HG02840 (cell line): ENCODE results near the gene PLAU.
"Not testable (repeated sequence)": the region's sequence is repeated elsewhere in the genome, so short reads cannot be mapped to it uniquely, and the experiment has no call there.

Source experiments
- ATAC-seq: cut with Tn5 transposase; IDR thresholded peaks from one replicate; pipeline ENCODE4 v1.9.1; 2021; ENCODE audit warnings: mild to moderate bottlenecking, moderate library complexity, moderate number of reproducible peaks; ENCODE audit not compliant: unreplicated experiment, low FRiP score

The PLAU gene

DNA sequence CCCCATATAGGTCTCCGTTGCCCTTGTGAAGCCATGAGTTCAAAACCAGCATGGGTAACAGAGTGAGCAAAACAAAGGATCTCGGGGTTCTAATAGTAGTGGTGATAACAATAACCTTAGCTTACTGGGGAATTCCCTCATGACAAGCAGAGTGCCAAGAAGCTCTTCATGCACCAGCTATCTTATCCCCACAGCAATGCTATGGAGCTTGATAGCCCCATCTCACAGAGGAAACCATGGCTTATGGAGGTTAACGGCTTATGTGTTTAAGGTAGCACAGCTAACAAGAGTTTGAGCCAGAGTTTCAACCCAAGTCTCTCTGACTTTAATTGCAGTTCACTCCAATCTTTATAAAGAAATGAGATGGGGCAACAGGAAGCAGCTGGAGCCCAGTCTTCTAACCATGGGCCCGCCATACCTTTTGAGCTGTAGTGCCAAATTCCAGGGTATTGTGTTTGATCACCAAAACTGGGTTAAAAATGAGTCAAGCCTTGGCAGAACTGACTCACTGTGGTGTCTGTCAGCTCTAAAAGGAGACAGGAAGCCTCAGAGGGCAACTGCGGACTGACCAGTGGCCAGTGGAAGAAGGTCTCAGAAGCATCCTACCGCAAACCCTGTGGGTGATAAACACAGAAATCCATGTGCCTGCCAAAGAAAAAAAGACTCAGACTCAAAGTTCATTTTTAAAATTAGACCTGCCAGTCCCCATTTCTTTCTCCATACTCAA, 16.5 kb upstream of the PLAU start:
- ATAC-seq, result no peak

DNA sequence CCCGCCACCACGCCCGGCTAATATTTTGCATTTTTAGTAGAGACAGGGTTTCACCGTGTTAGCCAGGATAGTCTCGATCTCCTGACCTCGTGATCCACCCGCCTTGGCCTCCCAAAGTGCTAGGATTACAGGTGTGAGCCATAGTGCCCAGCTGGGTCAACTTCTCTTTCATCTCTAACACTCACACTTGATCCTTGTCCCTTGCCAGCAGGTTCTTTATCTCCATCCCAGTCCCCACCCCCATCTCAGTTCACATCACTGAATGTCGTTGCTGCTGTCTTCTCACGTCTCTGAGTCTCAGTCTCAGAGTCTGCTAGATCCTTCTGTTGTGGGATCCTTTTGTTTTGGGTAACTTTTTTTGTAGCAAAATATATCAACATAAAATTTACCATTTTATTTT, 15.6 kb upstream of the PLAU start:
- ATAC-seq, result not testable (repeated sequence)

DNA sequence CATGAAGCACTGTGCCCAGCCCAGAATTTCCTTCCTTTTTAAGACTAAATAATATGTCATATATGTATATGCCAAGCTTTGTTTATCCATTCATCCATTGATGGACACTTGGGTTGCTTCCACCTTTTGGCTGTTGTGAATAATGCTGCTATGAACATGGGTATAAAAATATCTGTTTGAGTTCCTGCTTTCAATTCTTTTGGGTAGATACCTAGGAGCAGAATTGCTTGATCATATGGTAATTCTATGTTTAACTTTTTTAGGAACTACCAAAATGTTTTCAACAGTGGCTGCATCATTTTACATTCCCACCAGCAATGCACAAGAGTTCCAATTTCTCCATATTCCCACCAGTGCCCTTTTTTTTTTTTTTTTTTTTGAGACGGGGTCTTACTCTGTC, 13.2 kb upstream of the PLAU start:
- no peak for ATAC-seq

DNA sequence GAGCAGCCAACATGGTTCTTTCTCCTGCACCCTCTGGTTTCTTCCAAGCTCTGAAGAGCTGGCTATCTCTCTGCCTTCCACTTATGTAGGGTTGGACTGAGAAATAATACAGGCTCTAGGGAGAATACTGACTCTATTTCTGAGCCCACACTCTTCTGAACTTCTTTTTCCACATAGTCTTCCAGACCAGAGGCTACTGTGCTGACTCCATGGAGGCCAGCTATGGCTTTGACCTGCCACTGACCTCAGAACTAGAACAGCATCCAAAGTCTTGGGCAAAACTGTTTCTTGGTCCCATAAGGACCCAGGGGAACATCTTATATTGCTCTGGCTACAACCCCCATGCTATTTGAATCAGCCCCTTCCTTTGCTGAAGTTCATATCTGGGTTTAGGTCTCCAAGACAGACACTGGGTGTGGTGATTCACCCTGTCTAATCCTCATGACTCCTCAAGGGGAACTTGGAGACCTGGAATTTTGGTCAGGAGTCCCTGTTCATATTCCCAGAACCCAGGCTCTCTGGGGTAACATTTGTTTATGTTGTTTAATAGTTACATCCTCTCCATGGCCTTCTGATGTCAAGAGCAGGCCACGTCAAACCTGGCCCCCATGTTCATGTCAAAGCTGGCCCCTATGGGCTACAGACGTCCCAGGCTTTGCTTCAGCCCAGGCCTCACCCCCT, 12.1 kb upstream of the PLAU start:
- ATAC-seq, result no peak

DNA sequence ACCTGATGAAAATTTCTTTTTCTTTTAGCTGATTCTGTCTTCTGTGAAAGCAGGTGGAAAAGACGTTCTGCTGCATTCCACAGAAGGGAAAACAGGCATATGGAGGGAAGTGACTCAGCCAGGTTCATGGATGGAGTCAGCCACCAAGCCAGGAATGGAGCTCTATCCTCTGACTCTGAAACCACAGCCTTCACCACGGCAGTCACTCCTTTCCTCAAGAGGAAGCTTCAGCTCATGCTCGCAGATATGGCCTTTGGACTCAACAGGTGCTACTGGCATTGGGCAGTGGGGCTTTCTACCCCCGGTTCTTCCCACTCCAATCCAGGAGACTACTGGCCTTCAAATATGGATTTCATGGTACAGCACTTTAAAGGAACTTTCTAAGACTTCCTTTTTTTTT, 11.5 kb upstream of the PLAU start:
- ATAC-seq, result no peak

DNA sequence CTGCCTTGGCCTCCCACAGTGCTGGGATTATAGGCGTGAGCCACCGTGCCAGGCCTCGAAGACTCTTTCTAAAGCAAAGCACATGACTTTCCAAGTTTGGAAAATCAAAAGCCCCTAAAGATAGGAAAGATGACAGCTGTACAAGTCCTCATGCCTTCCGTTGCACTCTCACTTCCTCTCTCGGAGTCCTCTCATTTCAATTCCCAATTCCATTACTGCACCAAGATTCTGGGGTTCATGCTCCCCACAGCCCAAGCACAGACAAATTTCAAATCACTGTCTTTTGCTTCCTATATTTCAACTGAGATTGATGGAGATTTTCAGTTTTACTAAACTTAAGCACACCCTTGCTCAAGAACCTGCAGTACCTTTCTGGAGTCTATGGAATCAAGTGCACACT, 10.9 kb upstream of the PLAU start:
- no peak for ATAC-seq

DNA sequence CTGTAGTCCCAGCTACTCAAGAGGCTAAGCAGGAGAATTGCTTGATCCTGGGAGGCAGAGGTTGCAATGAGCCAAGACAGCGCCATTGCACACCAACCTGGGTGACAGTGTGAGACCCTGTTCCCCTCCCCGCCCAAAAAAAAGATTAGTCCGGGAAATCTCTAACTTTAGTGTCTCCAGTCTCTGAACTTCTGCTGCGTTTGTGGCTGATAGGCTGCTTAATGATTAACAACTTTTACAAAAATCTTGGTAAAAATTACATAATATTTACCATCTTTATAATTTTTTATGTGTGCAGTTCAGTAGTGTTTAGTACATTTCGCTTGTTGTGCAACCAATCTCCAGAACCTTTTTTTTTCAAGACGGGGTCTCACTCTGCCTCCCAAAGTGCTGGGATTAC, 9.7 kb upstream of the PLAU start:
- ATAC-seq, result no peak

DNA sequence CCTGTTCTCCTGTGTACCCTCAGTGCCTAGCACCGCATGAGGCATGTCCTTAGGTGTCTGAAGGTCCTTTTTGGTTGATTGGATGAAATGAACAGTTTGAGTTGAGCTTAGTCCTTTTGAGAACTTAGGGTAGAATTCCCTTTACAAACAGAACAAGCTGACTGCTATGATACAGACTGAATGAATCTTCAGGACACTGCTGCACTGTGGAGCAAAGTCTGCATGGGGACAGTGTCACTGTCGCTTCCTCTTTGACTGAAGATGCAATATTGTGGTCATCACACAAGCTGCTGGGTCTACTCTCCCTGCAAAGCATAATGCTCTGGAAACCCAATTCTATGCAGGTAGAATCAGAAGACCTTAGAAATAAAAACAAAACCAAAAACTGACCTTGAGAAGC, 8.6 kb upstream of the PLAU start:
- no peak for ATAC-seq

DNA sequence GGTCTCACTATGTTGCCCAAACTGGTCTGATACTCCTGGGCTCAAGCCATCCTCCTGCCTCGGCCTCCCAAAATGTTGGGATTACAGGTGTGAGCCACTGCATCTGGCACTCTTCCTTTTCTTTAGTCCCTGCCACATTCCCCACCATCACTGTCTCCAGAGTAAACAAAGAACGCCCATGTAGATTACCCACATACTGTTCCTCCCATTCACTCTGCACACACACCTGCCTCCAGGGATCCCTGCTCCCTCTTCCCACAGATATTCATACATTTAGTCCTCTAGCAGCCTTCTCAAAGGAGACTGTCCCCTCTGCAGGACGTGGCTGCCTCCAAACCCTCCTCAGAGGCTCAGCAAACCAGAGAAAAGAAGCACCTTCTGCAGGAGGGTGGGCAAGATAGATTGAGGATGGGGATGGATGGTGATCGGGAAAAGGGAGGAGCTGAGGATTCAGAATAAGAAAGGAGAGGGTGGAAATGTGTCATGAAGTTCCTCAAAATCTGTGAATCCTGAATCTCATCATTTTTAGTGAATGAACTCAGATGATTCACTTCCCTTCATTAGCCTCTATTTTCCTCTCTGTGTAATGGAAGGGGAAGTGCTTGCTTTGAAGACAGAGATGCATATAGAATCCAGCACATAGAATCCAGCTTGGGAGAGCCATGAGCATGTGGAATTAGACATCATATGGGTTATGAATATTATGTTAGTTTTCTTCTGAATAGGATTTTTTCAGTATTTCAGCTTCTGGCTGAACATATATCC, 5.5 kb upstream of the PLAU start:
- no peak for ATAC-seq

DNA sequence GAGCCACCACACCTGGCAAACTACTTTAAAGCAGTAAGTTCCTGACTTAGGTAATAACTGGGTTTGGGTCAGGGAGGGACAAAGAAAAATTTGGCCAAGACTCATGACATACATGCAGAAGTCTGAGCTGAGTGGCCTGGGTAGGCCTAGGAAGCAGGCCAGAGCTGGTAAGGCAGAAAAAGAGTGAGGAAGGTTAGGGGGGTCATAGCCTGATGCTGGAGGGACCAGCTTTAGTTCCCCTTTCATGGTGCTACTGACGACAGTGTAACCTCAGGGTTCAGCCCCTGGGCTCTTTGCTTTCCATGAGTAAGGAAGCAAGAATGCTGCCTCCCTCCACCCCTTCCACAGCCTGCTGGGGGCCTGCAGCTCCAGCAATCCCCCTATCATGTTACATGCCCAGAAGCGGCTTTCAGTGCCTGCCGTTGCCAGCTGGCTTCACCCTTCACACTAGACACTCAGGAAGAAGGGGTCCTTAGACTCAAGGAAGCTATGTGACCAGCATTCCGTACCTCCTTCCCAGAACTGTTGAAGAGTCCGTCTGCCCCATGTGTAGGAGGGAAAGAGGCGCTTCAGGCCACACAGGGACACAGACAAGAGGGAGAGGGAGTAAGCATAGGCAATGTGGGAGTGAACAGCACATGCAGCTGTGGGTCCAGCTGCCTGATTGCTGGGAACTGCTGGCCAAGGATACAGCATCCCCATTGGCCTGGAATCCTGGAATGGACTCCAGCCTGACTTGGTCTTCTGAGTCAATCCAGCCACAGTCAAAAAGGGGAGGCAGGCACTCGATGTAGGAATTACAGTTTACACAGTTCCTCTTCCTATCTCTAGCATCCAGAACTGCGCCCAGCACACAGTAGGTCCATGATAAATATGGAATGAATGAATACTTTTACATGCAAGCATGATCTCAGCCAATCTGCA, 4.1 kb upstream of the PLAU start:
- ATAC-seq, result no peak

DNA sequence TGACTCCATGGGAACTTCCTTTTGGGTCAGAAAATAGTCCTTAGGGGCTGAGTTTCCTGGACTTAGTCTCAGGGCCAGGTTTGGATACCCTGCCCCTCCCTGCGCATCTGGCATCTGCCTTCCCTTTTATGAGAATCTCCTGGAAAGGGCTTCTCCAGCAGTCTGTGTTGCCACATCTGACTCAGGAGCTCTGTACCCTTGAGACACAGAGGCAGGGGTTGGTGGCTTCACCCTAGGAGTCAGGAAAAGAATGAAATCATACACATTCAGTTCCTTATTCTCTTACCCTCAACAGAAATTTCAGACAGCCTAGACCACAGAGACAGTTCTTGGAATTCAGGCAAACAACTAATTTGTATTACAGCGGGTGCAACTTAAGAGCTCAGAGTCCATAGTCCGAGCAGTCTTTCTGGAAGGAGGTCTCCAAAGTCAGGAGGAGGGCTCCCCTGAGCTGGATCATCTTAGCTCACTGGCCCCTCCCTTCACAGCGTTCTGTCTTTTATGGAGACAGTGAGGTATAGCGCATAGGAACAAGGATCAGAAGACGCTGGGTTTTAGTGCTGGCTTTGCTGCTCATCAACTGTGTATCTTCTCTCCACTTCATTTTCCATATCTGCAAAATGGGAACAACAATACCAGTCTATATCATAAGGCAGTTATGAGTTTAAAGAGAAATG, 3.0 kb upstream of the PLAU start:
- no peak for ATAC-seq

DNA sequence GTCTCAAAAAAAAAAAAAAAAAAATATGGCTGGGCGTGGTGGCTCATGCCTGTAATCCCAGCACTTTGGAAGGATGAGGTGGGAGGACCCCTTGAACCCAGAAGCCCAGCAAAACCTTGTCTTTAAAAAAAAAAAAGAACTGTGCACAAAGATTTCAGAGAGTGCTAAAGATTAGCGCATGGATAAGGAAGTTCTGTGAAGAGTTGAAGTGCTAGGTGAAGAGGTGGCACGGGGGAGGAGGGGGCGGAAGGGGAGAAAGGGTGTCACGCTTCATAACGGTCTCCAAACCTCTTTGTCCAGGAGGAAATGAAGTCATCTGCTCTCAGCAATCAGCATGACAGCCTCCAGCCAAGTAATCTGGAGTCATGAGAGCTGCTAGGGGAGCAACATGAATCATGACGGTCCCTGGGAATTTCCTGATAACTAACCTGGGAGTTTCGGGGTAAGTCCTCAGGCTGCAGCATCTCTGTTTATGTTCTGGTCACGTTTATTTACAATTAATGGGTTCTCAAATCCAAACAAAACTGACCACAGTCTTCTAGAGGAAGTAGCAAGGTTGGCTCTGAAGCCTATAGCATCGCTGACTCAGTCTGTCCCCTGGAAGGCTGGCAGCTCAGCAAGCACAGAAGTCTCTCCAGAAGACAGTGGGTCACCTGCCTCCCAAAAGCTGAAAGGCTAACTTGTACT, 1.9 kb upstream of the PLAU start:
- no peak for ATAC-seq

DNA sequence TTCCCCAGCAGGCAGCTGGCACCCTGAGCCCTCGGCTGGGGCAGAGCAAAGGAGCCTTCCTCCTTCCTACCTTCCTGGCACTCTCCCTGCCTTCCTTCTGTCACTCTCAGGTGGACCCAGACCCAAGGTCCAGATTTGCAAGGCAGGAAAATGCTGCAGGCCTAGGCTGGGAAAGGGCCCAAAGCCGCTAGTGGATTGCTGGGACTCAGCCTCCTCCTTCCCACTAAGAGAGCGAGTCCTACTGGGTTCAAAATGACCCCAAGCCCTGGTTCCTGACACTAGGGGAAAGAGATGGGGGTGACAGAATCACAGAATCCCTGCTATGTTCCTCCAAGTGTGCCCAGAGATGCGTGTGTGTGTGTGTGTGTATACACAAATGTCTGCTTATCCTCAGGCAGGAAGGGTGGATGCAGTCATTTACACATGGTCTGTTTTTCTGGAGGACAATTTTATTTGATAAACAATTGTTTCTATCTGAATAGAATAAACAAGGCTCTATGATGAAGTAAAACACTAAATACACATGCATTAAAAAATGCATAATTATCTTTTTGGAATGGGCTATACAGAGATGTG, 1.3 kb upstream of the PLAU start:
- ATAC-seq, result no peak

DNA sequence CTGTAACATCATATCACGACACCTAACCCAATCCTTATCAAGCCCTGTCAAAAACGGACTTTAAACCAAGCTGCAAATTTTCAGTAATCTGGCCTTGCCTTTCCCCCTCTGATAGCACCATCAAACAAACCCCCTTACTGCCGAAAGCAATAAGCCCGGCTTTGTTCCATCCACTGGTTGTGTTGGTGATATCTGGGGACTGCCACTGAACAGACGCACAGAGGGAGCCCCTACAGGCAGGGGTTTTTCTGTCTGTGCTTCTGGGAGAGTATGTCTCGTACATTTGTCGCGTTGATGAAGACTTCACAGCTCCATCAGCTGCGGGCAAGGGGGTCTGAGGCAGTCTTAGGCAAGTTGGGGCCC, 550 bp upstream of the PLAU start:
- no peak for ATAC-seq

DNA sequence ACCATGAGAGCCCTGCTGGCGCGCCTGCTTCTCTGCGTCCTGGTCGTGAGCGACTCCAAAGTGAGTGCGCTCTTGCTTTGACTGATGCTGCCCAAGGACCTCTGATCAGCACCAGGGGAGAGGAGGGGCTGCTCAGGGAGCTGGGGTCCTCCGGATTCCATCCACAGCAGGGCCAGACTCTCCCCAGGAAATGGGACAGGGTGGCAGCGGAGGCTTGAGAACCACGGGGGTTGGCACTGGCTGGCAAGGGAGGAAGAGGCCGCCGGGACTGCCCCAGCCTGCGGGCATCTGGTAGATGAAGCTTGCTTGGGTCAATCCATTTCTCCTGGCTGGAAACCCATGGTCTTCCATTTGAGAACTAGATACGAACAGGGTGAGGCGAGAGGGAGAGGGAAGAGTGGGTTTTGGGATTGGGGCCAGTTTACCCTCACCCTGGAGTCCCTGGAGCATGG, 647 bp downstream of the PLAU start:
- no peak for ATAC-seq

DNA sequence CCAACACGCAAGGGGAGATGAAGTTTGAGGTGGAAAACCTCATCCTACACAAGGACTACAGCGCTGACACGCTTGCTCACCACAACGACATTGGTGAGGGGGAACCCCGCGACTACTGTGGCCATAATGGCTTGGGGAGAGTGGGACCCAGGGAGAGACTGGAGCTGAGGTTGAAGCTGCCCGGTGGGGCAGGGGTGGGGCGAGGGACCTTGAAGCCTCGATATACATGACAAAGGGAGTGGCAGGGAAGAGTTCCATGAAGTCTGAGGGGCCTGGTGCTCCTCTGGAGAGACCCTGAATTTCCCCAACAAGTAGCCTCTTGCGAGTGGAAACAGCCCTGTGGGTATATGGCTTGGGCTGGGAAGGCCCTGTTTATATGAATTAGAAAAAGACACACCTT, 3.1 kb downstream of the PLAU start:
- ATAC-seq, result no peak

DNA sequence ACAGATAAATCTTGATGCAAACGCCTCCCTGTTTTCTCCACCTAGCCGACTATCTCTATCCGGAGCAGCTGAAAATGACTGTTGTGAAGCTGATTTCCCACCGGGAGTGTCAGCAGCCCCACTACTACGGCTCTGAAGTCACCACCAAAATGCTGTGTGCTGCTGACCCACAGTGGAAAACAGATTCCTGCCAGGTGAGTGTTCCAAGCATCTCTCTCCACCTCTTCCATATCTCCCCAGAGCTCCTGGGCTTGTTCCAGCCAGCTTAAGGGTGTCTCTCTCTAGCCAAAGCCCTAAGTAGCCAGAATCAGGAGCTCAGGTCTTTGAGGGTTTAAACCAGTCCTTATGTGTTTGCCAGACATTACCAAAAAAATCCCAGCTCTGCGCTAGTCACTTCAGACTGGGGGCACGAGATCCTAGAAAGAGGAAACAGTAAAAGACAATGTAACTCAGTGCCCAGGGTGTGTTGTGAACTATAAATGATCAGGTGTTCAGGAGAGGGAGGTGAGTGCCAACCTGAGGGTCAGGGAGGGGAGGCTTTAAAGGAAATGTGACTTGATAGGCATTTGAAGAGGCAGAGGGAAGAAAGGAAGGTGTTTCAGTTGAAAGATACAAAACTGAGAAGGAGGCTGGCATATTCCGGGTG, 4.4 kb downstream of the PLAU start:
- ATAC-seq, result no peak

DNA sequence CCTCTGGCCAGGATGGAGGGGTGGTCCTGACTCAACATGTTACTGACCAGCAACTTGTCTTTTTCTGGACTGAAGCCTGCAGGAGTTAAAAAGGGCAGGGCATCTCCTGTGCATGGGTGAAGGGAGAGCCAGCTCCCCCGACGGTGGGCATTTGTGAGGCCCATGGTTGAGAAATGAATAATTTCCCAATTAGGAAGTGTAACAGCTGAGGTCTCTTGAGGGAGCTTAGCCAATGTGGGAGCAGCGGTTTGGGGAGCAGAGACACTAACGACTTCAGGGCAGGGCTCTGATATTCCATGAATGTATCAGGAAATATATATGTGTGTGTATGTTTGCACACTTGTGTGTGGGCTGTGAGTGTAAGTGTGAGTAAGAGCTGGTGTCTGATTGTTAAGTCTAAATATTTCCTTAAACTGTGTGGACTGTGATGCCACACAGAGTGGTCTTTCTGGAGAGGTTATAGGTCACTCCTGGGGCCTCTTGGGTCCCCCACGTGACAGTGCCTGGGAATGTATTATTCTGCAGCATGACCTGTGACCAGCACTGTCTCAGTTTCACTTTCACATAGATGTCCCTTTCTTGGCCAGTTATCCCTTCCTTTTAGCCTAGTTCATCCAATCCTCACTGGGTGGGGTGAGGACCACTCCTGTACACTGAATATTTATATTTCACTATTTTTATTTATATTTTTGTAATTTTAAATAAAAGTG, 6.0 kb downstream of the PLAU start:
- no peak for ATAC-seq
